Activated CD4-positive, alpha-beta T cell treated with anti-CD3 and anti-CD28 coated beads for 36 hours (primary cell): ENCODE data around the gene NF2. TPM values are rescaled to one million over a fixed set of nuclear protein-coding genes. Genes with fewer than 3 reads are reported as not detected.

Source experiments
- ATAC-seq: fragments of 200-7000 bp; cut with Tn5 transposase; one replicate; pipeline ENCODE4 v1.10.0; 2021; ENCODE audit warnings: mild to moderate bottlenecking, moderate library complexity
- CTCF ChIA-PET: fragments of 350-600 bp; sonication (Branson Sonifier 250); formaldehyde crosslinking; loops from one replicate; lab custom pipeline; 2021; ENCODE audit warnings: antibody characterized with exemption; lab: Charles Lee
- POLR2A ChIA-PET: fragments of 350-600 bp; sonication (Branson Sonifier 250); formaldehyde crosslinking; loops from one replicate; lab custom pipeline; 2021; ENCODE audit warnings: antibody characterized with exemption, inconsistent platforms; lab: Charles Lee
- DNase-seq: peaks from one replicate; pipeline ENCODE4 v3.0.0-alpha.2; 2020
- H3K27ac Mint-ChIP-seq: one replicate; pipeline ENCODE4 v1.8.0; 2021; ENCODE audit warnings: mixed read lengths
- H3K27me3 Mint-ChIP-seq: one replicate; pipeline ENCODE4 v1.8.0; 2021; ENCODE audit warnings: mixed read lengths
- H3K36me3 Mint-ChIP-seq: one replicate; pipeline ENCODE4 v1.8.0; 2021; ENCODE audit warnings: low read depth, mixed read lengths
- H3K4me1 Mint-ChIP-seq: one replicate; pipeline ENCODE4 v1.8.0; 2021; ENCODE audit warnings: mixed read lengths
- H3K4me3 Mint-ChIP-seq: one replicate; pipeline ENCODE4 v1.8.0; 2021; ENCODE audit warnings: mild to moderate bottlenecking, moderate library complexity, mixed read lengths
- H3K9me3 Mint-ChIP-seq: one replicate; pipeline ENCODE4 v1.8.0; 2021; ENCODE audit warnings: low read depth, mixed read lengths
- intact Hi-C, 2 experiments: fragments of 100-400 bp; cut with DNase I in 1 of 2; cut with micrococcal nuclease in 1 of 2; formaldehyde crosslinking; loops; one replicate each; pipeline versions ENCODE4 v1.14.2 to v1.15.1; 2022 to 2024; cut with DNase I, micrococcal nuclease
- total RNA-seq, 2 experiments: library from RNA; stranded (reverse); gene quantifications; one replicate each; pipeline ENCODE4 v1.2.3, GENCODE V29; 2021

The NF2 gene
- total RNA-seq, 2 experiments from 2014 or later, result 40.2 to 43.1 TPM

DNA sequence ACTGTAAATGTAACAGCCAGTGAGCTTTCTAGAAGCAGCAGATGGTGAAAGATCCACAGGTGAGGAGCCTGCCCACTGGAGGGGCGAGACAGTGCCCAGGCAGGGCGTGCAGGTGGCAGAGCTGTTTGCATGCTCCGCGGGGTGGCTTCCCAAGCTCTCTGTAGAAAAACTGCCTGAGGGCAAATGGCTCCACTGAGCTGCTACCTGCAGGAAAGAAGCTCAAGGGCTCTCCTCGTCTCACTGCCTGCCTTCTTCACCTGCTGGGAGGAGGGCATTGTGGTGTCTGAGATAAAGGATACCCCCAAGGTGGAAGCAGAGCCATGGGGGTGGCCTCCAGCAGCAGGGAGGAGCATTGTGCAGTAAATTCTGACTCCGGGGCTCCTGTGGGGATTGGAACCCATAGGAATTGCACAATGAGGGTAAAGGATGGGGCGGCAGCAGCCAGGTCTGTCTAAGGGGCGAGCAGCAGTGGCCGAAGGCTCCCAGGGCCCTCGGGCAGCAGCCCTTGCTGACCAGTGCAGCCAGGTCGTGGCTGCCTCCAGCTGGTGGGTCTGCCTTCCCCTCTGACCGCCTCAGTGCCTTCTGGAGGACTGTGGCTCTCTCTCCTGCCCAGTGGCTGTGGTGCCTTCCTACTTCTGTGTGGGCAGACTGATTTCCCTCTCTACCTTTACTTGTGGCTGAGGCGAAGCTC is 88.3 kb downstream of the NF2 start:
- no peaks in the 10 kb centered on the region for H3K27me3 Mint-ChIP-seq
- H3K27ac Mint-ChIP-seq, result no peak overlapping the region
- no peak overlapping the region for H3K4me3 Mint-ChIP-seq
- intact Hi-C loops, result no loop called here
- no peaks in the 10 kb centered on the region for H3K4me1 Mint-ChIP-seq
- ATAC-seq, result no peak
- no peak for DNase-seq
- POLR2A ChIA-PET, result interaction anchor here (0.5 kb wide), 1 partner anchor 307 kb away, joined by 3 read pairs; no protein-coding TSS in a partner anchor
- CTCF ChIA-PET, result interaction anchor here (0.5 to 1.0 kb wide), 3 partner anchors 13 to 397 kb away, joined by 3 read pairs; no protein-coding TSS in a partner anchor
- peaks cover 2% of the 10 kb centered on the region for H3K36me3 Mint-ChIP-seq
- no peaks in the 10 kb centered on the region for H3K9me3 Mint-ChIP-seq

DNA sequence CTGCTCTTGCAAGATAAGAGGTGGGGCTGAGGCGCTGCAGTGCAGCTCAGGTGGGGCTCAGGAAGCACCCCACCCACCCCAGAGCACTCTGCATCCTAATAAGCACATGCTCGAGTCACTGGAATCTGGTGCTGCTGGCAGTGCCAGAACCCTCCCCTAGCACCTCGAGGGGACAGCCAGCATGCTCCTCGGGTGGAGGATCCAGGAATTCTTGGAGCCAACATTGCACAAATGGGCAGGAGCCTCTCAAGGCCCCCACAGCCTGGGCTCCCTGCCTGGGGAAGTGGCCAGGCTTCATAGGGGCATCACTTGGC is 88.9 kb downstream of the NF2 start:
- Mint-ChIP-seq H3K27ac (no peak overlapping the region), H3K4me3 (no peak overlapping the region), H3K36me3 (peaks cover 2% of the 10 kb centered on the region), H3K9me3 (no peaks in the 10 kb centered on the region), H3K27me3 (no peaks in the 10 kb centered on the region), H3K4me1 (no peaks in the 10 kb centered on the region)
- ATAC-seq (no peak), DNase-seq (no peak)
- POLR2A ChIA-PET, result interaction anchor here (0.5 kb wide), 1 partner anchor 307 kb away, joined by 3 read pairs; no protein-coding TSS in a partner anchor
- CTCF ChIA-PET, result no interaction called here
- intact Hi-C loops, result no loop called here

DNA sequence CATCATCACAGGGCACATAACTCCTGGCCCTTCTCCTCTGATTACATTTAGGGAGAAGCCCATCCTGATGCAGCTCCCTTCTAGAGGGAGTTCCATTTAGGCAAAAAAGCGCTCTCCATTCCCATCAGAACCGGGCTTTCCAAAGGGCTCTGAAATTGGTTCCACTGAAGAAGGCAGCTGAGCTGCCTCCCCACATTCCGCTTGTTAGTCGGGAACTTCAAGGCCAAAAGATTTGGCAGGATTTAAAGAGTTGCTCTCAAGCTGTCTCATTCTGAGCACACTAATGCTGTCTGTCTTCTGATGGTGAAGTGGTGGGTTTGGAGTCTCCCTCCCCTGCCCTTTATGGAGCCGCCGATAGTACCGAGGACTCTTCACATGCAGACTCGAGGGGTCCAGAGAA is 89.7 kb downstream of the NF2 start:
- ATAC-seq (no peak), DNase-seq (no peak)
- Mint-ChIP-seq H3K27me3 (no peaks in the 10 kb centered on the region), H3K27ac (no peak overlapping the region), H3K4me3 (no peak overlapping the region), H3K4me1 (no peaks in the 10 kb centered on the region), H3K9me3 (no peaks in the 10 kb centered on the region), H3K36me3 (peaks cover 2% of the 10 kb centered on the region)
- CTCF ChIA-PET, result interaction anchor here (0.5 to 1.0 kb wide), 4 partner anchors 44 to 860 kb away, joined by 3 to 4 read pairs (median 3); no protein-coding TSS in a partner anchor
- POLR2A ChIA-PET, result no interaction called here
- intact Hi-C loops, result no loop called here

DNA sequence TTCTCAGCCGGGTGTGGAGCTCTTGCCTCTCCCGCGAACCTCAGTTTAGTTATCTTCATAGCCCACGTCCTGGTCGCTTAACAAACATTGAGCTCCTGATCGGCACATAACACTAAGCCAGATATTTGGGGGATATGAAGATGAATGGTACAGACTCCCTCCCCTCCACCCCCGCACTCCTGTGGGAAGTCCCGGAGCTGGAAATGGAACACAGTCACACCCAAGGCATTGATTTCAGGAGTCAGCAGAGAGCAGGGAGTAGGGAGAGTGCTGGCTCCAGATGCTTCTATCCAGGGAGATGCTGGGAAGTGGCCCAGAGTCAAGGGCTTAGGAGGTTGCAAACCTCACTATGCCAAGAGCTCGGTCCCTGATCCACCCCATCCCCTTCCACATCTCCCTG is 90.2 kb downstream of the NF2 start:
- Mint-ChIP-seq H3K27ac (no peak overlapping the region), H3K4me3 (no peak overlapping the region), H3K27me3 (no peaks in the 10 kb centered on the region), H3K36me3 (peaks cover 2% of the 10 kb centered on the region), H3K9me3 (no peaks in the 10 kb centered on the region), H3K4me1 (no peaks in the 10 kb centered on the region)
- ATAC-seq (no peak), DNase-seq (no peak)
- intact Hi-C loops, result no loop called here
- ChIA-PET POLR2A (no interaction called here), CTCF (interaction anchor here (1.0 kb wide), 1 partner anchor 395 kb away, joined by 3 read pairs; no protein-coding TSS in a partner anchor)

DNA sequence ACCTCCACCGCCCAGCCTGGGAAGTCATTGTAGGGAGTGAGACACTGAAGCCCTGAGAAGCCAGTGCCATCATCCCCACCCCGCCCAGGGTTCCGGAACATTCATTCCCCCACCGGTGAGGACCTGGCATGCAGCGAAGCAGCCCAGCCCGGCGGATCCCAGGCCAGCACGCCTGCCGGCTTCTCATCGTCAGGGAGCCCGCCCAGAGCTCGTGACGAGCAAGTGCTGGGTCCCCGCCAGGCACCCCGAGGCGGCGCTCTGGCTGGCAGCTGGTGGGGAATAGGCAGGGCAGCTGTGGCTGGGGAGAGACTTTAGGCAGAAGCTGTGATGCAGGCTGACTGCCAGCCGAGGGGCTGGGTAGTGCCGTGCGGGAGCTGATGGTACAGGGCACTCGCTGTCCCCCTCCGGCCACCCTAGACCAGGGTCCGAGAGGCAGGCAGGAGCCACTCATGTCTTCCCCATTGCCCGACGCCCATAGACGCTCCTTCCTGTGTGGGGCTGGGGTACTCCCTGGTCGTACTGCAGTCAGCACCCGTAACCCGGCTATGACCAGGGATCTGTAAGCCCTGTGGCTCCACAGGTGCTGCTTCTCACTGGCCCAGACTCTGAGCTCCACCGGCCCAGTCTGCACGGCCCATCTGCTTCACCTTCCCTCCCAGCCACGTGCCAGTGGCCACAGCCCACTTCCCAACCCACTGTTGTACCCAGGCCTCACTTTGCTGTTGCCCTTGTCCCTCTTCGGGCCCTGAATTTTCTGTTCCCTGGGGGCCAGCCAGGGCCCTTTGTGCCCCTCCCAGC is 91.9 kb downstream of the NF2 start:
- Mint-ChIP-seq H3K4me3 (no peak overlapping the region), H3K36me3 (peaks cover 2% of the 10 kb centered on the region), H3K4me1 (peaks cover 2% of the 10 kb centered on the region), H3K27ac (no peak overlapping the region), H3K27me3 (no peaks in the 10 kb centered on the region), H3K9me3 (no peaks in the 10 kb centered on the region)
- intact Hi-C loops, result no loop called here
- ChIA-PET CTCF (no interaction called here), POLR2A (no interaction called here)
- ATAC-seq (no peak), DNase-seq (no peak)

DNA sequence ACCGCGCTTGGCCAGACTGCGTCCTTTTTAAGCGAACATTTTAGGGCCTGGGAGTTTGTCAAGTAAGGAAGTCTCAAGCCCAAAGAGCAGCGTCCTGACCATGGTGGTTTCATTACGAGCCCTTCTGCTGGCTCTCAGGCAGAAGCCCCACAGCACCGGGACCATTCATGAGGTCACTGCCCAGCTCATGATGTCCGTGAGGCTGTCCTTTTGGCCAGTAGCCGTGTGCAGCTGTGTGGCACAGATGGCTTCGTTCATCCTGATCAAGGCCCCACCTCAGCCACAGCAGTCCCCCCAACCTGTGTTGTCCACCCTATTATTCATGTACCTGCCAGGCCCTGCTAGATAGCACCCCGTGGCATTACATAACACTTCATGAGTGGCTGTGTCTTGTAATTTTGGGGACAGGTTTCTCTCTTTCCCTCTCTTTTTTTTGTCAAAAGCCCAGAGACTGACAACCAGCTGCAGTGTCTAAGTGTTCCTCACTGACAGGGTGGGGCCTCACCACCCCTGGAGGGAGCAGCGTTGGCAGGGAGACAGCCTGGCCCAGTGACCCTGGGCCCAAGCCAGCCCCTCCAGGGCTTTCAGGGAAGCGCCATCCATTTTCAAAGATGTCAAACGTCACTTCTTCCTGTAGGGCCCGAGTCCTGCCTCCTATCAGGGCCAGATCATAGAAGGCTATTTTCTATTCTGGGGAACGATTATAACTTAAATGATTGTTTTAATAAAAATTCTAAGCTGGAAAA is 94.6 kb downstream of the NF2 start:
- CTCF ChIA-PET, result no interaction called here
- H3K9me3 Mint-ChIP-seq, result no peaks in the 10 kb centered on the region
- intact Hi-C loops, result no loop called here

DNA sequence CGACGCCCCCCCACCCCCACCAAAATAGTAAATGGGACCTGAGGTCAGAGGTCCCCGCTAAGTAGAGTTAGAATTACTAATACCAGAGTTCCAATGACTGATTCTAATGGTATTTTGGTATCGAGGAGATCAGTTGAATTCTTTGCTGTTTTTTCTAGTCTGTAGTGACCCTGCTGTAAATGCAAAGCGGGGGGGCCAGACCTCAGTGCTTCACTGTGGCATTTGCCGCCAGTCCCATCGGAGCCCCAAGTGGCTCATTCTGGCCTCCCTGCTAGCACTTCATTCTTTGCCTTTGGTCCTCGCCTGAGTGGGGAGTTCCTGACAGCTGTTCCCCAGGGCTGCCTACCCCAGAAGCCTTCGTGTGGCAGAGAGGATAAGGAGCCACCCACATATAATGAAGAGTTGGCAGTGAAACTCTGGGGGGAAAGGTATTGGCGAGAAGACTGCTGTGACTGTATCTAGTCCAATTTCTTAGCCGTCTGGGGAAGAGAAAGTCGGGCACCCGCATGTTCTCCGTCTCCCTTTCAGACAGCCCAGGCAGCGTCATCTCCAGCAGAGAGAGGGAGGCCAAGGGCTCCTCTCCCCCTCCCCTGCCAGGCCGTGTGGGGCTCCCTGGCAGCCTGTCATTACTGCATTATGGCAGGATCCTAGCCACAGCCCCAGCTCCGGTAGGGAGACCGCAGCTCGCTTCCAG is 96.9 kb downstream of the NF2 start:
- Mint-ChIP-seq H3K4me1 (peaks cover 10% of the 10 kb centered on the region), H3K36me3 (no peaks in the 10 kb centered on the region), H3K27me3 (peaks cover 2% of the 10 kb centered on the region), H3K4me3 (no peak overlapping the region), H3K27ac (no peak overlapping the region), H3K9me3 (no peaks in the 10 kb centered on the region)
- ATAC-seq (no peak), DNase-seq (no peak)
- intact Hi-C loops, result no loop called here
- POLR2A ChIA-PET, result no interaction called here
- CTCF ChIA-PET, result interaction anchor here (0.6 to 1.2 kb wide), 3 partner anchors 42 to 386 kb away, joined by 3 read pairs; no protein-coding TSS in a partner anchor

More for the DNA sequence above, 94.6 kb downstream of the NF2 start:
- POLR2A ChIA-PET, result no interaction called here
- Mint-ChIP-seq H3K27ac (no peak overlapping the region), H3K36me3 (peaks cover 2% of the 10 kb centered on the region), H3K27me3 (no peaks in the 10 kb centered on the region), H3K4me1 (peaks cover 10% of the 10 kb centered on the region), H3K4me3 (no peak overlapping the region)
- no peak for ATAC-seq
- DNase-seq, result no peak

DNA sequence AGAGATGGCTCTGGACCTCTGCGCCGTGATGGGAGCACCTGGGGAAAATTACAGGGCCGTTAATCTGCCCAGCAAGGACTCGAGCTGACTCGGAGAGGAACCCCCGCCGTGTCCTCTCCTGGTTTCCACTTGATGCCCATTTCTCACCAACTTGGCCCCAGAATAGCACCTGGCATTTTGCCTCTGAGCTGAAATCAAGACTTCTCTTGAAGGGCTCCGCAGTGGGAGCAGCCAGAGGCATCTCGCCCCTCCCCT is 97.4 kb downstream of the NF2 start:
- Mint-ChIP-seq H3K4me1 (peaks cover 10% of the 10 kb centered on the region), H3K27ac (no peak overlapping the region)
- intact Hi-C loops, result no loop called here

DNA sequence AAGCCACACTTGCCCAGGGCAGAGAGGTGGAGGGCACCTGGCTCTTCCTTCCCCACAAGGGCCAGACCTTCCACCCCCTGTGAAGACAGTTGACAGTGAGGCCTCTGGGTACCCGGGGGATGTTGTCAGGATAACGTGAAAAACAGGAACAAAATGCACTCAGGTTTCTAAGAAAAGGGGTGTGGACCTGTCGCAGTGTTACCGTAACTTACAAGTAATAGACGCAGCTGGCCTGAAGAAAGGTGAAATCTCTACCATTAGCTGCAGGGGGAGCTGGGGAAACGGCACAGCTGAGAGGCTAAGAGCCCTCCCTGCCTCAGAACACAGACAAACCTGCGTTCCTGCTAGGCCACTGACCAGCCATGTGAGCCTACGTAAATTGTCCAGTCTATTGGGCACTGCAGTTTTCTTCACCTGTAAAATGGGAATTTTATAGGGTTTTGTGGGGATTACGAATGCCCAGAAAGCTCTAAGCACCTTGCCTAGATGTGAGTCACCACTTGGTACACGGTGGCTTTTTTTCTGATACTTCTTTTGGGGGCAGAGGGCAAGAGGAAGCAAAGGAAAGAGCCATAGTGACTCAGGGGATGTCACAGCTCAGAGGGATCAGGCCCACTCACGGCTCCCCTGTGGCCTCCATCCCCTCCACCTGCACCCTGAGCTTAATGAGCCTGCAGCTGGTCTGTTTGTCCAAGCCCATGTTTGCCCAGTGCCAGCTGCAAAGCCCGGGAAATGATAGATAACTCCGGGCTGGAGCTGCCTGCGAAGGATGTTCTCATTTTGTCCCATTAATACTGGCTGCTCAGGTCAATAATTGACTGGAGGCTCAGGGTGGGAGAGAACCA is 97.9 kb downstream of the NF2 start:
- Mint-ChIP-seq H3K36me3 (no peaks in the 10 kb centered on the region), H3K9me3 (no peaks in the 10 kb centered on the region), H3K27ac (no peak overlapping the region), H3K4me1 (peaks cover 10% of the 10 kb centered on the region), H3K4me3 (no peak overlapping the region), H3K27me3 (peaks cover 2% of the 10 kb centered on the region)
- POLR2A ChIA-PET, result no interaction called here
- intact Hi-C loops, result no loop called here
- peak; percentile 79 for ATAC-seq
- CTCF ChIA-PET, result interaction anchor here (0.6 to 1.5 kb wide), 6 partner anchors 15 to 385 kb away, joined by 3 to 7 read pairs (median 3); partner anchors contain the start of gene ZMAT5
- peak; percentile 38 for DNase-seq

More for the DNA sequence above, 97.4 kb downstream of the NF2 start:
- ATAC-seq (no peak), DNase-seq (no peak)
- H3K4me3 Mint-ChIP-seq, result no peak overlapping the region
- ChIA-PET CTCF (interaction anchor here (0.6 to 1.5 kb wide), 3 partner anchors 15 to 385 kb away, joined by 3 to 7 read pairs (median 3); no protein-coding TSS in a partner anchor), POLR2A (no interaction called here)
- no peaks in the 10 kb centered on the region for H3K36me3 Mint-ChIP-seq
- H3K27me3 Mint-ChIP-seq, result peaks cover 2% of the 10 kb centered on the region
- no peaks in the 10 kb centered on the region for H3K9me3 Mint-ChIP-seq

DNA sequence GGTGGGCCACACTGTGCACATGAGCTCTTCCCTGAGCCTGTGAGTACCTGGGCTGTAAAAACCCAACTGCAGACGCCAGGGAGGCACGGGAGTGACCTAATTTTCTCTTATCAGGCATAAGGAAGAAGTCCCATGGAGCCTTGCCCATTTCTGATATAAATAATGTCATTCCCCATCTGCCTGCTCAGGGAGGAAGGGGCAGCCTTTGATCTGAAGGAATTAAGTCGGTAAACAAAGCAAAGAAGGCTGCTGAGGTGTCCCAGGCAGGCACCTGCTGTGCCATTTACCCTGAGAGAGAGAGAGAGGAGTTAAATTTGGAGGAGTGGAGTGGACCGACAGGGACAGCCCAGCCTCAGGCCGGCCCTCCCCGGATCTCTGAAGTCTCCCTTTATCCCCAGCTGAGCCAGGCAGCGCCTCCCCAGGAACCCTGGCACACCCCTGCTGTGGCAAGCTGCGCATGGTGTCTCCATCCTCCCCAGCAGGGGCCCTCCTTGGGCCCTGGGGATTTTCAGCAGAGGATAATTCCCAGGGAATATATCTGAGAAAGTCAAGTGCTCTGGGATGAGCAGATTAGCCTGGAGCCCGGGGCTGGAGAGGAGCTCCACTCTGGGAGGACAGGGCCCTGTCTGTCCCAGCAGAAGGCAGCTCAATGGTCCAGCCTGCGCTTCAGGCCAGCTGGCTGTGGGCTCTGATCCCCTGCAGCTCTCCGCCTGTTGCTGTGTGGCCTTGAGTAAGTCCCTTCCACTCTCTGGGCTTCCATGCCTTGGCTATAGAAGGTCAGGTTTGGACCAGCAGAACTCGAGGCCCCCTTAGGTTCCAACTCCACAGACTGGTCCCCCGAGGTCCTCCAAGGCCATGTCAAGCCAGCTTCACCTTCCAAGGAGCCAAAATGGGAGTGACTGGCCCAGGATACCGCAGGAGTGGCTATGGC is 98.8 kb downstream of the NF2 start:
- Mint-ChIP-seq H3K9me3 (no peaks in the 10 kb centered on the region), H3K36me3 (no peaks in the 10 kb centered on the region), H3K27me3 (peaks cover 2% of the 10 kb centered on the region), H3K4me1 (peaks cover 10% of the 10 kb centered on the region), H3K27ac (no peak overlapping the region), H3K4me3 (no peak overlapping the region)
- CTCF ChIA-PET, result interaction anchor here (0.6 to 1.5 kb wide), 4 partner anchors 14 to 303 kb away, joined by 3 to 7 read pairs (median 3); partner anchors contain the start of gene ZMAT5
- ATAC-seq, result no peak
- DNase-seq, result no peak
- POLR2A ChIA-PET, result no interaction called here
- intact Hi-C loops, result no loop called here
